ENCODE results near the gene MRPL36.

The MRPL36 gene

DNA sequence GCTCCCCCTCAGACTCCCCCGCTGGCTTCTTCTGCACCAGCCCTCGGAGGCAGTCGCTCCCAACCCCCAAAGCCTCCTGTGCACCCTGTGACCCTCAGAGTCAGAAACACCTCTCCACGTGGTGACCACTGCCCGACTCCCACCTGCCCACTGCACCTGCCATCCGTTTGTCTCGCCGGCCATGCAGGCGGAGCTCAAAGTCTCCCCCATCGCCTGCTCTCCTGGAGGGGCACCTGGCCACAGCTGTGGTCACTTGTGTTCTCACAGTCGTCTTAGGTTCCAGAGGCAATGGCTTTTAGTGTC lies 38.2 kb downstream of the MRPL36 start:
- no peak overlapping the region for H3K4me3 ChIP-seq (ENCODE audit: low read length)
- no peak for DNase-seq (ENCODE audit: low read depth)
- TF ChIP-seq, protein P1, sequence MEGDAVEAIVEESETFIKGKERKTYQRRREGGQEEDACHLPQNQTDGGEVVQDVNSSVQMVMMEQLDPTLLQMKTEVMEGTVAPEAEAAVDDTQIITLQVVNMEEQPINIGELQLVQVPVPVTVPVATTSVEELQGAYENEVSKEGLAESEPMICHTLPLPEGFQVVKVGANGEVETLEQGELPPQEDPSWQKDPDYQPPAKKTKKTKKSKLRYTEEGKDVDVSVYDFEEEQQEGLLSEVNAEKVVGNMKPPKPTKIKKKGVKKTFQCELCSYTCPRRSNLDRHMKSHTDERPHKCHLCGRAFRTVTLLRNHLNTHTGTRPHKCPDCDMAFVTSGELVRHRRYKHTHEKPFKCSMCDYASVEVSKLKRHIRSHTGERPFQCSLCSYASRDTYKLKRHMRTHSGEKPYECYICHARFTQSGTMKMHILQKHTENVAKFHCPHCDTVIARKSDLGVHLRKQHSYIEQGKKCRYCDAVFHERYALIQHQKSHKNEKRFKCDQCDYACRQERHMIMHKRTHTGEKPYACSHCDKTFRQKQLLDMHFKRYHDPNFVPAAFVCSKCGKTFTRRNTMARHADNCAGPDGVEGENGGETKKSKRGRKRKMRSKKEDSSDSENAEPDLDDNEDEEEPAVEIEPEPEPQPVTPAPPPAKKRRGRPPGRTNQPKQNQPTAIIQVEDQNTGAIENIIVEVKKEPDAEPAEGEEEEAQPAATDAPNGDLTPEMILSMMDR (conservative IDR thresholded peaks at IDR 0.05; ENCODE audit: low read length), result no peak

DNA sequence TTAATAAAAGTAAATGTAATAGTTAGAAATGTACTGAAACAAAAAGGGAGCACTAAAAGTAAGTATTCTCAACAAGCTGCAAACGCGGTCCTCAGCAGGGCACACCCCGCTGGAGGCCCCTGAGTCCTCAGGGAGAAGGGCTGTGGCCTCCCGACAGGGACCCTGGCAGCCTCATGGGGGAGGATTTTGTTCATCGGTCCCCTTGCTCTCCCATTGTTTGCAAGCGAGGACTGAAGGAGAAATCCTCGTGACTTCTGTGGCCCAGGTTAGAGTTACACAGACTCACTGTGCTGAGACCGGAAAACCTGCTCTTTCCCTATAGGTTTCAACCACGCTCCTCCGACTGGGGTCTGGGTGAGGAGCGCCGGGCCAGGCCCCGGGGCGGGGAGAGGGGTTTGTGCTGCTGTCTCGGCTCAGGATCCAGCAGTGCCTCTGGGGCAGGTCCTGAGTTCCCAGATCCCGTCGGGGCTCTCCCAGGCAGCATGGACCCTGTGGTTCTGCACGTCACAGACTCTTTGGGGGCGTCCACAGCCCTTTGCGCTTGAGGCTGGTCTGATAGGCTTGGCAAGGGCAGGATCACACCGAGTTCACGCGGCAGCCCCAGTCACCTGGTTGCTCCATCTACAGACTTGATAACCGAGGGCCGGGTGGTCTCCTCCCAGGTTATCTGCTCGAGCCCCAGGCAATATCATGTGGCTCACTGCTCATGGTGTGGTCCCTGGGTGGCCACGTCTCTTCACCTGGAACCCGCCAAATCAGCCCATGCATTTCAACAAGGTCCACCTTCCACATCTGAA lies 38.8 kb downstream of the MRPL36 start:
- H3K4me3 ChIP-seq (ENCODE audit: low read length), result no peak overlapping the region
- TF ChIP-seq, protein P1 (conservative IDR thresholded peaks at IDR 0.05; ENCODE audit: low read length), result no peak
- no peak for DNase-seq (ENCODE audit: low read depth)

GRCh38 chr5:1760231-1760630 lies 39.4 kb downstream of the MRPL36 start:
- no peak for DNase-seq (ENCODE audit: low read depth)
- TF ChIP-seq, protein P1 (conservative IDR thresholded peaks at IDR 0.05; ENCODE audit: low read length), result no peak
- H3K4me3 ChIP-seq (ENCODE audit: low read length), result no peak overlapping the region

- TF ChIP-seq, protein P1 (conservative IDR thresholded peaks at IDR 0.05; ENCODE audit: low read length), result no peak
These were observed 40.2 kb downstream of the MRPL36 start for GRCh38 chr5:1759378-1759970.

GRCh38 chr5:1758574-1758973 lies 41.1 kb downstream of the MRPL36 start:
- TF ChIP-seq, protein P1 (conservative IDR thresholded peaks at IDR 0.05; ENCODE audit: low read length), result no peak
- no peak for DNase-seq (ENCODE audit: low read depth)
- H3K4me3 ChIP-seq (ENCODE audit: low read length), result no peak overlapping the region

More at GRCh38 chr5:1759378-1759970, 40.2 kb downstream of the MRPL36 start:
- H3K4me3 ChIP-seq (ENCODE audit: low read length), result no peak overlapping the region
- no peak for DNase-seq (ENCODE audit: low read depth)

DNA sequence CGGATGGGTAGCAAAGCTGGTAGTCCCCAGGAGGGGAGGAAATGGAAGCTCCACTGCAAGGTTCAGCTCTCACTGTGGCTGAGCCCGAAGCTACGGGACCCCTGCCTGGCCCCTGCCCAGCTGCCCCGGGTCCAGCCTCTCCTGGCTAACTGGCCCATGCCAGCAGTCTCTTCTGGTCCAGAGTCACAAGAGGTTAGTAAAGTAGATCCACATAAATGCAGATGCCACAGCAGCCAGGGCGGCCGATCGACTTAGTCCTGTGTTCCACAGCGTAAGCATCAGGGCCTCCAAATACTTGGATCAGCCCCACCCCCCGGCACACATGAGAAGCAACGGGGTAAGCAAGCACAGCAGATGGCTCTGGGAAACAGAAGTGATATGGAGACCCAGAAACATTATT lies 42.1 kb downstream of the MRPL36 start:
- no peak for DNase-seq (ENCODE audit: low read depth)
- H3K4me3 ChIP-seq (ENCODE audit: low read length), result no peak overlapping the region
- TF ChIP-seq, protein P1 (conservative IDR thresholded peaks at IDR 0.05; ENCODE audit: low read length), result no peak

GRCh38 chr5:1756481-1756880 lies 43.2 kb downstream of the MRPL36 start:
- no peak for DNase-seq (ENCODE audit: low read depth)
- H3K4me3 ChIP-seq (ENCODE audit: low read length), result no peak overlapping the region
- TF ChIP-seq, protein P1 (conservative IDR thresholded peaks at IDR 0.05; ENCODE audit: low read length), result no peak
